Activated CD8-positive, alpha-beta memory T cell treated with anti-CD3 and anti-CD28 coated beads for 24 hours (primary cell): ENCODE results near the gene LIX1.
"Not testable (repeated sequence)": the region's sequence is repeated elsewhere in the genome, so short reads cannot be mapped to it uniquely, and the experiment has no call there.

Source experiments
- DNase-seq: peaks from one replicate; pipeline ENCODE4 v3.0.0-alpha.2; 2020

LIX1 gene

GRCh38 chr5:97140250-97140649, 2.2 kb downstream of the LIX1 start:
- DNase-seq = not testable (repeated sequence)

- DNase-seq = no peak
Measured at GRCh38 chr5:97136475-97136874, 5.9 kb downstream of the LIX1 start.

- no peak for DNase-seq
Measured at GRCh38 chr5:97135868-97136267, 6.5 kb downstream of the LIX1 start.

GRCh38 chr5:97134634-97135033, 7.8 kb downstream of the LIX1 start:
- no peak for DNase-seq

GRCh38 chr5:97133101-97133500, 9.3 kb downstream of the LIX1 start:
- DNase-seq = no peak

- DNase-seq = no peak
Measured at GRCh38 chr5:97131921-97132320, 10.5 kb downstream of the LIX1 start.

GRCh38 chr5:97131139-97131710, 11.2 kb downstream of the LIX1 start:
- no peak for DNase-seq

GRCh38 chr5:97127727-97128126, 14.7 kb downstream of the LIX1 start:
- no peak for DNase-seq

- no peak for DNase-seq
Measured at GRCh38 chr5:97125125-97125683, 17.2 kb downstream of the LIX1 start.

GRCh38 chr5:97124335-97124734, 18.1 kb downstream of the LIX1 start:
- no peak for DNase-seq

- no peak for DNase-seq
Measured at GRCh38 chr5:97121848-97122247, 20.6 kb downstream of the LIX1 start.

GRCh38 chr5:97120195-97120594, 22.2 kb downstream of the LIX1 start:
- DNase-seq = no peak

GRCh38 chr5:97119007-97119390, 23.4 kb downstream of the LIX1 start:
- DNase-seq = no peak

GRCh38 chr5:97118261-97119006, 24.0 kb downstream of the LIX1 start:
- no peak for DNase-seq

- no peak for DNase-seq
Measured at GRCh38 chr5:97115932-97116331, 26.5 kb downstream of the LIX1 start.

GRCh38 chr5:97112230-97112629, 30.2 kb downstream of the LIX1 start:
- no peak for DNase-seq

GRCh38 chr5:97111616-97112015, 30.8 kb downstream of the LIX1 start:
- no peak for DNase-seq

GRCh38 chr5:97111004-97111403, 31.4 kb downstream of the LIX1 start:
- DNase-seq = no peak

- no peak for DNase-seq
Measured at GRCh38 chr5:97107318-97107717, 35.1 kb downstream of the LIX1 start.

GRCh38 chr5:97106216-97106581, 36.2 kb downstream of the LIX1 start:
- no peak for DNase-seq

GRCh38 chr5:97105501-97106215, 36.8 kb downstream of the LIX1 start:
- DNase-seq = no peak

- DNase-seq = no peak
Measured at GRCh38 chr5:97102010-97102470, 40.4 kb downstream of the LIX1 start.

GRCh38 chr5:97101189-97101910, 41.1 kb downstream of the LIX1 start:
- no peak for DNase-seq
